Fibroblast of skin of abdomen (primary cell): ENCODE data around the gene RAB3C.

Source experiments
- DNase-seq: peaks from one replicate; pipeline ENCODE4 v3.0.0-alpha.2; 2013

The RAB3C gene

DNA sequence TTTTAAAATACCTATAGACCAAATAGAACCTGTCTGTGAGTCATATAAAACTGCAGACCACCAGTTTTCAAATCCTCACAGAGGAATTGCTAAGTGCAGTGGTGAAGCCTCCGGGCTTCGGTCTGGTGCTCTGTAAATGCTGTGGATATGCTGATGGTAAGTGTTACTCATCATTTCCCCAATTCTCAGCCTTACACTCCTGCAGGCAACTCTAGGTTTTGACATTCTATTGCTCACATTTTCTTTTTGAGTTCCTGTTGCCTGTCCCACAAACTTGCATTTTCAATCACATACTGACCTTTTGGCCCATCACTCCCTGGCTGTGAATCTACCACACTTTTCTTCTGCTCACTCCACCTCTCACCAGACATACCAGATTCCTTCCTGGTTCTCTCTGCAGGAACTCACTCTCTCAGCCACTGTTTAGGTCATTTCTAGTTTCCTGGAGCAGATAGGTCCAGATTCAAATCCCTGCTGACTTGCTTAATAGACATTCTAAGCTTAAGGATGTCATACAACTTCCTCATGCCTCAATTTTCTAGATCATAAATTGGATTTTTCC, 192.9 kb downstream of the RAB3C start:
- DNase-seq = no peak

DNA sequence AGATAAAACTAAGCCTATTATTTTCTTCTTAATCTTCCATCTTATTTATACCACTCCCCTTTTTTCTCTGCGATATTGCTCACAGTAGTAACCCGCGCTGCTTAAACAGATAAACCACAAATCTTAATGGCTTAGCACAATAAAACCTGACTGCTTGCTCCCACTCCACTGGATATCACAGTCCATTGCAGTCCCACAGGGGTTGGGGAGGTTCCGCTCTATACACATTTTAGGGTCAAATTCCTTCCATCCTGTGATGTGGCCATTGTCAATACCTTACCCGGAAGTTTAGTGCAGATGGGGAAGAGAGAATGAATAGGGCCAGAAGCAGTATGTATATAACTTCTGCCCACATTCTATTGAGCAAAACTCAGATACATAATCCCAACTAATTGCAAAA, 193.7 kb downstream of the RAB3C start:
- DNase-seq = no peak

DNA sequence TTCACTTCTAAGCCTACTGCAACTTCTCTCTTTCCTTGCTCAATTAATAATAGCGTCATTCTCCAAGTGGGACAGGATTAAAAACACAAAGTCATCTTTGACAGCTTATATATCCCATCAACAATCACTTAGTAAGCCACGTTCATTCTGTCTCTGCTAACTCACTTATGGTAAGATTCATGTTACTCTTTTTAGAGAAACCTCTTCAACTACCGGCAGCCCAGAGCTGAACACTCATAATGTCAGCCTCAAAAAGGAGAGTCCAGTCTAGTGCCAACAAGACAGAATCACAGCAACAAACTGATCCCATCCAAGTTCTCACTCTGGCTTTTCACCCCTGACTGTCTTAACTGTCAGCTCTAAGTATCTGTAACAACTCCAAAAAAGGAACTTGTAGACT, 196.0 kb downstream of the RAB3C start:
- no peak for DNase-seq

DNA sequence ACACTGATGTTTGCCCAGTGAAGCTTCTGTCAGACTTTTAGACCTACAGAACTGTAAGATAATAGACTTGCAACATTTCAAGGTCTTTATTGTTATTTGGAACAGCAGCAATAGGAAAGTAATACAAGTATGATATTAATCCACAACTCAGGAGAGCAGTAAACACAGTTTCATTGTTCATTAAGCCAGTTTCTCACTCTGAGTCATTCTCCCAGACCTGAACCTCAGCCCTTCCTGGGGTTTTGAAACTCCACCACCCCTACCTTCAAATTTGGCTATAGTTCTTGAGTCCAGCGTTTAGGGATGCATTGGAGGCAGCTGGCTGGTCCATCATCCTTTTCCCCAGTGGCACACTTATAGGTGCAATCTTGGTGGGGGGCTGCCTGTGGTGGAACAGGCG, 203.2 kb downstream of the RAB3C start:
- no peak for DNase-seq

DNA sequence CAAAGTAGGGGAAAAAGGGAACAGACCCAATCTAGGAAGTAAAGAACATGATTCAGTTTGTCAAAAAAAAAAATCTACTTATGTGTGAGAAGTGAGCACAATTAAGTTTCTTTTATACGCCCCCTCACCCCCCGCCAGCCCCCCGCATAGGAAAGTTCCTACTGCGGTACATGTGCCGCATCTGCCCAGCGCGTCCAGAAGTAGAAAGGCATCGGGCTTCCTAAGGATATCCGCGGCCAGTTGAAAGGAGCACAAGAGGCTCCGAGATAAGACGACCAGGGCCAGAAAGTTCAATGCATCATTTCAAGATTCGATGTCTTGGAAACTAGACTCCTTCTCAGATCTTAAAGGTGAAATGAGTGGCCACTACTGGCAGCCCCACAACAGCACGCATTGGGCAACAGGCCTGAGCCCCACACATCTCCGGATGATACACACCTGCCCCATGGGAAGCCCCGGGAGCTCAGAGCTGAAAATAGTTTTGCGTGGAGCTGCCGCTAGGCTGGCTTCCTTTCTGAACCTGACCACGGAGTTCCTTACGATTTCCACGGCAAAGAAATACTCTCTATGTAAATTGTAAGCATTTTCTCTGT, 203.9 kb downstream of the RAB3C start:
- no peak for DNase-seq

DNA sequence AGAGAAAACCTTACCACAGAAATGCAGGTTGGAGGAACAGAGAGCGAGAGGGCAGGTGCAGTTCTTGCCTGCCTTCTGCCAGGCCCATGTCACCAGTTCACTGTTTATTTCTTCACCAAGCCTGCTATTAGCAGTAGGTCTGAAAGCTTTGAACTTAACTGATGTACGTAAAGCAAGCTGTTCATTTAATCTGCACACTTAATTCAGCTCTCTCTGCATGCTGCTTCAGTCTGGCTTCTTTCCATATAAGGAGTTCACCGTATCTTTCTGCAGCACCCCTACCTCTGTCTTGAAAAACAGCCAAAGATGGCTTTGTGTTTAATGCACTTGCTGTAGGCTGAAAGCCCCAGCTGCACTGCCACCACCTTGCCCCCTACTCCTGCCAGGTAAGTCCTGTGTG, 205.1 kb downstream of the RAB3C start:
- no peak for DNase-seq

DNA sequence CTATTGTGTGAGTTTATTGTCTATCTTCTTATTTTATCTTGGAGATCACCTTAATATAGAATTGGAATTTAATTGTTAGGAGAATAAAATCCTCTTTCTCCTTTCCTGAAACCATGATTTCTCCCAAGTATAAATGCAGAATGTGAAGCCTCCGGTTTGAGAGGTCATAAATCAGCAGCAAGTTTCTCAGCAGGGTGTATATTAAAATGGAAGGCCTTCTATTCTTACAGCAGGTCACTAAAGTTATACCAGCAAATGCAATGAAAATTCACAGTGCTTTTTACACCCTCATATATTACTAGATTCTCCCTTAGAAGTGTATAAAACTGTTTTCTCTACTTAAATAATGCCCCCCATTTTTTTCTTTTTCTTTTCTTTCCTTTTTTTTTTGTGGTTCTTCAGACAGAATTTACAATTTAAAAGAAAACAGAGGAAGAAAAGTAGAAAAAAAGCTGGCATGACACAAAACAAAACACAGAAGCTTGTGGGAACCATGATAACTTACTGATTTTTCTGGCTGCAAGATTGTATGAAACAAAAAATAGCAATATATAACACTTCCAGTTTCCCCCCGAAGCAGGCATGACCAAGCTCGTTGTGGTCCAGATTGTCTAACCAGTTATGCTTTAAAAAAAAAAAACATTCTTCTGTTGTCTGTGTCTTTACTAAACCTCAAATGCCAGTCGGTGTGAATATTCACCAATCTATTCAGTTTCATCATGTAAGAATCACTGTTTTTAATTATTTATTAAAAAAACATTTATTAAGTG, 211.2 kb downstream of the RAB3C start:
- DNase-seq = no peak

DNA sequence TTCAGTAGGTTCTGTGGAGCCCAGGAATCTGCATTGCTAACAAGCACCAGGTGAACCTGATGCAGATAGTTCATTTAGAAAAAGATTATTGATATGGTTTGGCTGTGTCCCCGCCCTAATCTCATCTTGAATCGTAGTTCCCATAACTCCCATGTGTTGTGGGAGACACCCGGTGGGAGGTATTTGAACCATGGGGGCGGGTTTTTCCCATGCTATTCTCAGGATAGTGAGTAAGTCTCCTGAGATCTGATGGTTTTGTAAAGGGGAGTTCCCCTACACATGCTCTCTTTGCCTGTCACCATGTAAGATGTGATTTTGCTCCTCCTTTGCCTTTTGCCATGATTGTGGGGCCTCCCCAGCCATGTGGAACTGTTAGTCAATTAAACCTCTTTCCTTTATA, 212.0 kb downstream of the RAB3C start:
- DNase-seq = no peak

DNA sequence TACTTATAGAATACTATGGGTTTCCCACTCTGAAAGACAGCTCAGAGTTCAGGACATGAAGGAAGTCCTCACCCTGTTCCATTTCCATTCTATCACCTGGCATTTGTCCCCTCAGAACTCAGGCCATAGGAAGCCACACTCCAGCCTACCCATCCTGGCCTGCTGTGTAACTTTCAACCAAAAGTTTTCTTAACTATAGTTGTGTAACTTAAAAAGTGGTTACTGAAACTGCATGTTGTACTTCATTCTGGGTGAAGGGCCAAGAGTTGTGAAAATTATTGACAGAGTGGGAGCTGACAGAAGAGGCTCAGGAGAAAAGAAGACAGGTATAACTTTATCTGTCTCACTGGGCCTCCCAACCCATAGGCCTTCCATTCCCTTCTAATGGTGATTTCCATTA, 212.5 kb downstream of the RAB3C start:
- DNase-seq = no peak

DNA sequence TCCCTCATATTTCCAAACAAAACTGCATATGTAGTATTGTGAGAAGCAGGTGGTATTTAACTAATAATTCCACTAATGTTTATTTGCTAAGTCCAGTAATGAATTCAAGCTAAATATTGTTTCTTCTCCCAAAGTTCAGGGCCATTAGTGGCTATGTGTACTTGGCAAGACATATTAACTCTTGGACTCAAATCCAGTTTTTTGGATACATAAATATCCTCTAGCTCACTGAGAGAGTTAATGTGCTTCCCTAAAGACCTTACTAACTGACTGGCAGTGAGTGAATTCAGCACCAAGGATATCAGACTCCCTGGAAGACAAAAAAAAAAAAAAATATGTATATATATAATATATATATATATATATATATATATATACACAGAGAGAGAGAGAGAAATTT, 214.1 kb downstream of the RAB3C start:
- DNase-seq = no peak

DNA sequence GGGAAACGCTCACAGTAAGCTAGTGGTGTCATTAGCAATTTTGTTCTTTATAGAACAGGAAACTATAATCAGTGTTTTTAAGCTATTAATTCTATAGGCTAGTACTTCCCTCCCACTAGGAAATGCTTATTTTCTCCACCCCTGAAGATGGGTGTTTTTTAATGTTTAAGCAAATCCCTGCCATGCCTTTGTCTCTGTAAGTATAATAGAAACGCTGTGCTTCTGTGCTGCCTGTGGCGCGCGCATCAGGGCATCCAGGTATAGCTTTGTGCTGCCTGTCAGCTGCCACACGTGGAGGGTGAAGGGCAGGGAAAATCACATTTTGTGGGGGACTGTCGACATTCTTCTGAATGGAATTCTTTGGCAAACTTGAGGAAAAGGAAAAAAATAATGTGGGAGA, 217.5 kb downstream of the RAB3C start:
- no peak for DNase-seq

DNA sequence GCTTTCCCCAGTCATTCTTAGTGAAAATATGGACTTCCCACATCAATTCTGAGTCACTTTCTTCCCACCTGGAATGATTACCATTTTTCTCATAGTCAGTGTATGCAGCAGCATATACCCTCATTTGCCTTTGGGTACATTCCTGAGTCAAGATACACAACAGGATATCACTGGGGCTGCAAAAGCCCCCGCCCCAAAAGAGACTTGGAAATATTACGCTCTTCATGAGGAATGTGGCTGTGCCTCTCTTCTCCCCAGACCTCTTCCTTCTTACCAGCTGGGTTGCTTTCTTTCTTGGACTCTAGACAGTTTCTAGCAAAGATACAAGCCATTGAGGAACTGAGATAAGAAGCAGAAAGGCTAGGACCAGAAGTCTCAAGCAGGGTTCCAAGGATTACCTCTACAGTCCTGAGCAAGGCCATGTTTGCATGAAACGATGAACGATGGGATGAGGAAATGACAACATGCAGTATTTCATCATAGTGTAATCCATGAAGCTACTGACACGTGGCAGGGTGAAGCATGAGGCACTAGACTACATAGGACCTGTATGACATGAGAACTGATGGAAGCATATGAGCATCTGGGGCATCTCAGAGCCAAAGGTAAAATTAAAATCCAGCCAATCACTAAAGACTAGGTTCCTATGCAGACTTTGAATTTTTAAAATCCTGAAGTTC, 218.1 kb downstream of the RAB3C start:
- DNase-seq = no peak

DNA sequence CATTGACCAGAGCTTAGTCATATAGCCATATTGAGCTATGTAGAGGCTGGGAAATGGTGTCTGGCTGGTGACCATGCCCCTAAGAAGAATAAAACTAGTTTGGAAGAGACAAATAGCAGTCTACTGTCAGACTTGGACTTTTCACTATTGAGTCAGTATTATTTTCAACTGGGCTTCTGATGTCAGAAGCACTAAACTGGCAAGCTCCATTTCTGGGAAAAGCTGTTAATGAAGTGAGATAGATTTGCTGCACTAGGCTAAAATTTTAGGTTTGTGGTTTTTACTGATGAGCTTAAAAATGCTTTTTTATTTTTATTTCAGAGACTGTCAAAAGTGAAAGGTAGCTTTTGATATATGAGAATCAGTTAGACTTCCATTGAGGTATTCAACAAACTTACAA, 220.2 kb downstream of the RAB3C start:
- no peak for DNase-seq

DNA sequence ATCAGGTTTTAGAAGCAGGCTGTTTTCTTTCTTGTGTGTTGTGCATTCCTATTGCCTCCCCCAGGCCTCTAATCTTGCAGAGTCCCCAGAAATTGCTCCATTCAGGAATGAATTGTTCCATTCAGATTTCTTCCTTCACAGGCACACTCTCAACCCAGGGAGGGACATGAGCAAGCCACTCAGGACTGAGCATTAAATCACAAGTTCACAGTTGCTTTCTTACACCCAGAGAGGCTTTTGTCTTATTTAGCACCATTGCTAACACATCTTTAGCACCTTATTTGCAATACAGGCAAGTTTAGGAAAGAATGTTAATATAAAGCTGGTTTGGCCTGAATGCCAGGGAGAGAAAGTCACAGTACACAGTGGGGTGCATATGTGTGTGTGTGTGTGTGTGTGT, 221.4 kb downstream of the RAB3C start:
- DNase-seq = no peak

DNA sequence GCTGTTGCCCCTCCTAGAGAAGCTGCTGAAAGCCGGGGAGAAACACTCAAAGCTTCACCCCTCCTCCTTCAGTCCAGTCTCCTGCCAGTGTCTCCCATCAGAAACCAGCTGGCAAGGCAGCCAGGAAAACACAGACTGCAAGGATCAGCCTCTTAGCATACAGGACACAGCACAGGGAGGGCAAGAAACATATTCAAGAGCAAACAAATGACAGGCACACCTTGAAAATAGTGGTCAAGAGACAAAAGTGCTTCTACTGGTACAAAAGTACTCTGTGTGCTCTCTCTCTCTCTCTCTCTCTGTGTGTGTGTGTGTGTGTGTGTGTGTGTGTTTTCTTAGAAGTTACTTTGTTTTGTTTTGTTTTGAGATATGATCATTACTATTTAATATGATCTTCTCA, 227.2 kb downstream of the RAB3C start:
- no peak for DNase-seq

DNA sequence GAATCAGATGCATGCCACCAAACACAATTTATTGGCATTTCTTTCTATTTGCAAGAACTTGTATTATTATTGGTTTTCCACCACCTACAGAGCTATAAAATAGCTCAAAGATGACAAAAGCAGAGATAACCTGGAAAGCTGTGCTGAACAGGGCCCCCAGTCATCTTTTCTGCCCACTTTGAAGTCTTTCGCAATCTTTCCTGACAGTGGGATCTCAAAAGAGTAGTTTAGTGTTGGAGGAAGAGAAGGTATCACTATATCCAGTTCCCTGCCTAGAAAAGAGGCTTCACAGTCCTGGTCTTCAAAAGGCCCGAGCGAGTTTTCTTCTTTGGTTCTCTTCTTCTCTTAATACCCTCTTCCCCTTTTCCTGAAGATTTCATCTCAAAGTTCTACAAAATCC, 231.0 kb downstream of the RAB3C start:
- no peak for DNase-seq

DNA sequence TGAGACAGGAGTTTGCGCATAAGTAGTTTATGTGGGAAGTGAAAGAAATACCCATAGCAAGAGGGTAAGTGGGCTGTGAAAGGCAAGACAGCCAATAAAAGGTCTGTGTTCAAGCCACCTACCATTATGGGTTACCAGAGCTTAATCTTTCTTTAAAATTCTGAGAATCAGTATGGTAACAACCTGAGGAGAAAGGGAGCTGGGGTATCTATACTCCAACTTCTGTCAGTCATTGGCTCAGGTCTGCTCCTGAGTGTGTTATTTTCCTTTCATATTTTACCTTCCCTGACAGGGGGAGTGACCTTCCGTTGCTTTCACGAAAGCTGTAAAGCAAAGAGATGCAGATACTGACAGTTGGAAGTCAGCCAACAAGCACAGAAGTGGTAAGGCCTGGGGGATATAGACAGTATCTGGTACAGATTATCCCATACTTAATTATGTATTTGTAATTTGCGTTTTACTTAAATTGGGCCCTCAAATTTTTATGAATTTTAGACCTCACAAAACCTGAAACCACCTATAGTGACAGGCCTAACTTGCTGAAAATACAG, 233.4 kb downstream of the RAB3C start:
- DNase-seq = no peak

DNA sequence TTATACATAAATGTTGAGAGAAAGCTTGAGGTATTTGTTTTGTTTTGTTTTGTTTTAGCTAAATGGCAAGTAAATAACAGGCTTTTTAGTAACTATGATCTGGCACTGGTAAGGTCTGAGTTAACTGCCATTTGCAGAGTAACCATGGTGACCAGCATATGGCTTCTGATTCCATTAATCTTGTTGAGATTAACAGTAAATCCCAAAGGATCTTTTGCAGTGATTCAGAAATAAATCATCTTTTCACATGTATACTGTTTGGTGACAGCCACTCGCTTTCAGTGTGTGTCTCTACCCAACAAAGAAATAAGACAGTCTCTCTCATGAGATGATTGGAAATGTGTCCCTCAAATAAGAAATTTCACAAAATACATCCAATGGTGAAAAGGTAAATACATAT, 235.6 kb downstream of the RAB3C start:
- no peak for DNase-seq

DNA sequence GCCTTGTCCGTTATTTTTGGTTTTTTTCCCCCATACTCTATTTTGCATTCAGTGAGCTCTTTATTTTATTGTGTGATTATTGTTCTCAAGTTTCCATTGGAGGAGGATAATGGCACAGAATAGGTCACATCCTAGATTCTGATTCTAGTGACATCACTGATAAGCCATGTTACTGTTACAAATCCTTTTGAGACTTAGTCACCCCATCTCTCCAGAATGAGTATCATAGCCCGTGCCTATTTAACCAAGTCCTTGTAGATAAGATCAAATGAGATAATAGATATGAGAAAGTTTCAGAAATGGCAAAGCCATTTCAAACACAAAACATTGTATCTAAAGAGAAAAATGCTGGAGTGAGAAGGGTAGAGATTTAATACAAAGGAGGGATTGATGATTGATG, 242.6 kb downstream of the RAB3C start:
- no peak for DNase-seq

DNA sequence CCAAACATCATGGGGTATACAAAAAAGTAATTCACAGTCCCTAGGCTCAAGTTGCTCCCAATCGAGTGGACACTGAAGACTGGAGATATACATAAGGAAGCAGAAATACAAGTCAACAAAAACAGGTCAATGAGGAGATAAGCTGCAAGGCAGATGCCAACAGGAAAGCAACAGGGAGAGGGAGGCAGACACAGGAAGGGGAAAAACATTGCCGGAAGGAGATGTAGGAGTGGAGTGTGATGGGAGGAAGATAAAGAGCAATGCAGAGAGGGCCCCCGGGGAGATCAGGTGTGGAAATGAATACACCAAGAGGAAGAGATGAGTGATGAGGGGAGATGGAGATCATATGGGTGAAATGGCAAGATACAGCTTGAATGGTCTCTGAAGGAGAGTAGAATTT, 243.0 kb downstream of the RAB3C start:
- DNase-seq = no peak

DNA sequence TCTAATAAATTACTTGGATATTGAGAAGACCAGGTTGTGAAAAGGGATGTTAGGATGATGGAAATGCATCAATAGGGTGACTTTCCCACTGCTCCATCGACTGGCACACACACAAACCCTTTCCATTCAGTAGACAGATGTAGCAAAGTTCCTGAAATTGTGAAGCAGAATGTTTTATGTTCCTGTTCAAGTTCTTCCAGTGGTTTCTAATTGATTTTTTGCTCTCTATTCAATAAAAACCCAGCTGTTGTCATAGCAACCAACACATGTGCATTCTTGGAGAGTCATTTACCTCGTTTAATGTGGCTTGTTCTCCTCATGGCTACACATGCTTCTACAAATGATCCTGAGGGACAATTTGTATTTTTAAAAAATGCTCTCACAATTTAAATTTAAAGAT, 244.6 kb downstream of the RAB3C start:
- no peak for DNase-seq

DNA sequence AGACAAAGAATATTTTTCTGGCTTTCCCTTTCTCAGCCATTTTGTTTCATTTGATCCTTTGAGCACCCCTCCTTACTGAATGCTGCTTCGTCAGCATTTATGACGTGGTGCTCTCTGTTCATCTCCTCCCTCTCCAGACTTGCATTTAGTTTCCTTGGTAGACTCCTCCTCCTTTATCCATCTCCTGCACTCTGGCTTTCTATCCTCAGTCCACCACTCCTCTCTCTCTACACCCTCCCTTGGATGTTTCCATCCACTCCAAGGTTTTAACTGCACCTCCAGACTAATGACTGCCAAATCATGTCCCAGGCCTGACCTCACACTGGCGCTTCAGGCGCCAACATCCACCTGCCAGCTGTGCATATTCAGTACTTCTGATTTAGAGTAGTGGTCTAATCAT, 245.4 kb downstream of the RAB3C start:
- no peak for DNase-seq
